Measurements from ENCODE around the gene GRAP.
"Not testable (repeated sequence)": the region's sequence is repeated elsewhere in the genome, so short reads cannot be mapped to it uniquely, and the experiment has no call there.

GRAP gene

GRCh38 chr17:19042369-19042768 lies 4.4 kb downstream of the GRAP start:
- DNase-seq (ENCODE audit: low spot score): not testable (repeated sequence)

- not testable (repeated sequence) for DNase-seq (ENCODE audit: low spot score)
These were observed 4.9 kb downstream of the GRAP start for GRCh38 chr17:19041871-19042270.

GRCh38 chr17:19040350-19040749 lies 6.4 kb downstream of the GRAP start:
- DNase-seq (ENCODE audit: low spot score): not testable (repeated sequence)

GRCh38 chr17:19038730-19039129 lies 8.0 kb downstream of the GRAP start:
- DNase-seq (ENCODE audit: low spot score): not testable (repeated sequence)

GRCh38 chr17:19038007-19038406 lies 8.8 kb downstream of the GRAP start:
- DNase-seq (ENCODE audit: low spot score): not testable (repeated sequence)

- not testable (repeated sequence) for DNase-seq (ENCODE audit: low spot score)
These were observed 9.2 kb downstream of the GRAP start for GRCh38 chr17:19037547-19037946.

GRCh38 chr17:19036186-19036585 lies 10.6 kb downstream of the GRAP start:
- DNase-seq (ENCODE audit: low spot score): not testable (repeated sequence)

GRCh38 chr17:19032377-19032988 lies 14.3 kb downstream of the GRAP start:
- not testable (repeated sequence) for DNase-seq (ENCODE audit: low spot score)

- not testable (repeated sequence) for DNase-seq (ENCODE audit: low spot score)
These were observed 15.0 kb downstream of the GRAP start for GRCh38 chr17:19031729-19032128.

GRCh38 chr17:19030771-19031449 lies 15.8 kb downstream of the GRAP start:
- DNase-seq (ENCODE audit: low spot score): not testable (repeated sequence)

- DNase-seq (ENCODE audit: low spot score): not testable (repeated sequence)
These were observed 17.0 kb downstream of the GRAP start for GRCh38 chr17:19029740-19030139.

GRCh38 chr17:19028671-19029070 lies 18.1 kb downstream of the GRAP start:
- not testable (repeated sequence) for DNase-seq (ENCODE audit: low spot score)

GRCh38 chr17:19024101-19025078 lies 22.4 kb downstream of the GRAP start:
- no peak for DNase-seq (ENCODE audit: low spot score)

GRCh38 chr17:19023209-19023999 lies 23.4 kb downstream of the GRAP start:
- DNase-seq (ENCODE audit: low spot score): no peak

- DNase-seq (ENCODE audit: low spot score): no peak
These were observed 24.0 kb downstream of the GRAP start for GRCh38 chr17:19022747-19023146.

GRCh38 chr17:19022128-19022527 lies 24.6 kb downstream of the GRAP start:
- DNase-seq (ENCODE audit: low spot score): no peak

- no peak for DNase-seq (ENCODE audit: low spot score)
These were observed 25.1 kb downstream of the GRAP start for GRCh38 chr17:19021622-19022083.

GRCh38 chr17:19021011-19021621 lies 25.6 kb downstream of the GRAP start:
- not testable (repeated sequence) for DNase-seq (ENCODE audit: low spot score)

GRCh38 chr17:19020016-19020415 lies 26.7 kb downstream of the GRAP start:
- no peak for DNase-seq (ENCODE audit: low spot score)

GRCh38 chr17:19019041-19019941 lies 27.5 kb downstream of the GRAP start:
- no peak for DNase-seq (ENCODE audit: low spot score)

All from LoVo (cell line).